Stimulated activated CD4-positive, alpha-beta T cell treated with anti-CD3 and anti-CD28 coated beads, Interleukin-12 subunit alpha, Interleukin-12 subunit beta, amount 100 ng/mL, for 24 hours (primary cell): ENCODE data around the gene ATP8A1.
"Not testable (repeated sequence)": the region's sequence is repeated elsewhere in the genome, so short reads cannot be mapped to it uniquely, and the experiment has no call there.

Source experiments
- DNase-seq, 2 experiments: peaks; one replicate each; pipeline ENCODE4 v3.0.0-alpha.2; 2020; ENCODE audit warnings: low read depth in 2 of 2

ATP8A1 gene

DNA sequence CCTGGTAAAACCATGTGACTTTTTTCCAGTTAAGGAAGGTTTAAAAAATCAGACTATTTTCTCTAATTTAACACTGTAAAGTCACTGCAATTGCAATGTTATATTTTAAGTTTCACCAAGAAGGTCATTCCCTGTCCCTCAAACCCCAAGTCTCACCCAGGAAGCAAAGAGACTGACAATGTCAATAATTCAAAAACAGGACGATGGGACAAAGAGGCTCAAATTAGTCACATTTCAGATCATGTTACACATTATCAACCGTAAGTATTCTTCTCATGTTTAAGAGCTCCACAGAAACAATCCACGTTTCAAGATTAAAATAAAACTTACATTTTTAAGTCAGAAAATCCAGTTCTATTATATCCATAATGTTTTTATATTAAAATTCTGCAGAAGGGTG lies 246.5 kb downstream of the ATP8A1 start:
- no peak for DNase-seq

DNA sequence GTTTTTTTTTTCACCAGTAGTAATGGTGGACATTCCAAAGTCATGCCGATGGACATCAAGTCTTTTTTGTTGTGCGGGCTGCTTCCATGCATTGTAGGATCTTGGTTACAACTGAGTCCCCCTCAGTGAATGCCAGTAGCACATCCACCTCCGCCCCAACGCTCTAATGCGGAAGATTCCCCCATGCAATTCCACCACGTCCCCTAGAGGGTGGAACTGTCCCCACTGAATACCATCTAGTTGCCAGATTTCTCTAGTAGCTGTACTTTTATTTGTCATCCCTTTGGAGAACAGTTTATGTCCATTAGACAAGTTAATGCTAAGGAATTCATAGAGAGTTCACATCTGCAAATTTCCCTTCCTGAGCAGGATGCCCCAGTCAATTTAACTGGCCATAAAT lies 252.9 kb downstream of the ATP8A1 start:
- DNase-seq: no peak

GRCh38 chr4:42401171-42401570 lies 255.7 kb downstream of the ATP8A1 start:
- DNase-seq: no peak

DNA sequence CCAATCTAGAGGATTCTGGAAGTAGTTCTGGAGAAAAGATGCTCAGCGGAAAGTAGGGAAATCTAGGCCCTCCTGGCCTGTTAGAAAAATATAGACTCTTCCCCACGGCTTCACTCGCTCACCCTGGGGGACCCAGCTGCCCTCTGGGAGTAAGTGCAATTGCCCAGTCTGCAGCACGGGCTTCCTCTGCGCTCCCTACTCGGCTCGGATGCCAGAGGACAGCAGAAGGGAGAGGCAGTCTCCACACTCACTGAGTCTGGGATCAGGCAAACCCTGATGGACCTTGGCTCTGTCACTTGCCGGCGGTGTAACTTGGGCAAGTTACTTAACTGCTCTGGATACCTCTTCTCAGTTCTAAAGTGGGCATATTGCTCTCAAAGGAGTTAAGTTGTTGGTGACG lies 257.5 kb downstream of the ATP8A1 start:
- no peak for DNase-seq

GRCh38 chr4:42398871-42399331 lies 258.0 kb downstream of the ATP8A1 start:
- no peak for DNase-seq

DNA sequence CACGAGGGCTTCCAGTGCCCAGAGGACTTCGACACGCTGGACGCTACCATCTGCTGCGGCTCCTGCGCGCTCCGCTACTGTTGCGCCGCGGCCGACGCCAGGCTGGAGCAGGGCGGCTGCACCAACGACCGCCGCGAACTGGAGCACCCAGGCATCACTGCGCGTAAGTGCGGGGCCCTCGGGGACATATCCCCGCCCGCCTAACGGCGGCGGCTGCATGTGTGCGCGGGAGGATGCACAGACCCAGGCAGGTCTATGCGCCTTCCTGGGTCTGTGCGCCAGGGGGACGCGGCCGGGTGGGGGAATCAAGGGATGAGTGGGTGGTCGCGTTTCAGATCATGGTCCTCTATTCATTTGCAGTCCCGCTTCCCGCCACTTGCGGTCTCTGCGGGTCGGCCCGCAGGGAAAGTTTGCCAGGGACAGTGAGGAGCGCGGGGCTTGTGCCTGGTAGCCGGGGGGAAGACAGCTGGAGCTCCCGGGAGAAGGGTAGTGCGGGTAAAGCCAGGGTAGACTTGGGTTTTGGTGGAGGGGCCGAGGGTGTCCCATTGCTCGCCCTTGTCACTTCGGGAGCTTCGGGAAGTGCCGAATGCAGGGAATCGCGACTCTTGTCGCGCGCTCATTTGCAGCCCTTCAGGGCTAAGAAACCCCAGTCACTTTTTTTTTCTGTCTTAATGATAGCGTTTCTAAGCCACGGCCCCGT lies 258.6 kb downstream of the ATP8A1 start:
- no peak for DNase-seq

DNA sequence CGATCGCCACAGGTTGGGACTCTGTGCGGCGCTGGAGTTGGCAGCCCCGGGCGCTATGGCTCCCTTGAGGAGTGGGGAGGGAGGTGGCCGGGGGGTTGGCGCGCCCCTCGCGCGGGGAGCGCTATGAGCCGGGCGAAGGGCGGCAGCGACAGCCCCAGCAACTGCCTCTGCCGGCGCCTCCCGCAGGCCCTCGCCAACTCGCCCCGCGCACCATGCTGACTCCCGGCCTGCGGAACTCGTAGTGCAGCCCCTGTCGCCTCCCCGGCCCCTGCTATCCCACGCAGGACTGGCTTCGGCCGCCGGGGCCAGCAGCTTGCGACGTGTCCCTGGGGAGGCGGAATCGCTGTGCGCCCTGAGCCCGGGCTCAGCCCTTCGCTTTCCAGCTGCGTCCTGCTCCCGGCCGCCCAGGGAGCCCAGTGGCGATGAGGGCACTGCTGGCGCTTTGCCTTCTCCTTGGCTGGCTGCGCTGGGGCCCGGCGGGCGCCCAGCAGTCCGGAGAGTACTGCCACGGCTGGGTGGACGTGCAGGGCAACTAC lies 259.2 kb downstream of the ATP8A1 start:
- DNase-seq: no peak

DNA sequence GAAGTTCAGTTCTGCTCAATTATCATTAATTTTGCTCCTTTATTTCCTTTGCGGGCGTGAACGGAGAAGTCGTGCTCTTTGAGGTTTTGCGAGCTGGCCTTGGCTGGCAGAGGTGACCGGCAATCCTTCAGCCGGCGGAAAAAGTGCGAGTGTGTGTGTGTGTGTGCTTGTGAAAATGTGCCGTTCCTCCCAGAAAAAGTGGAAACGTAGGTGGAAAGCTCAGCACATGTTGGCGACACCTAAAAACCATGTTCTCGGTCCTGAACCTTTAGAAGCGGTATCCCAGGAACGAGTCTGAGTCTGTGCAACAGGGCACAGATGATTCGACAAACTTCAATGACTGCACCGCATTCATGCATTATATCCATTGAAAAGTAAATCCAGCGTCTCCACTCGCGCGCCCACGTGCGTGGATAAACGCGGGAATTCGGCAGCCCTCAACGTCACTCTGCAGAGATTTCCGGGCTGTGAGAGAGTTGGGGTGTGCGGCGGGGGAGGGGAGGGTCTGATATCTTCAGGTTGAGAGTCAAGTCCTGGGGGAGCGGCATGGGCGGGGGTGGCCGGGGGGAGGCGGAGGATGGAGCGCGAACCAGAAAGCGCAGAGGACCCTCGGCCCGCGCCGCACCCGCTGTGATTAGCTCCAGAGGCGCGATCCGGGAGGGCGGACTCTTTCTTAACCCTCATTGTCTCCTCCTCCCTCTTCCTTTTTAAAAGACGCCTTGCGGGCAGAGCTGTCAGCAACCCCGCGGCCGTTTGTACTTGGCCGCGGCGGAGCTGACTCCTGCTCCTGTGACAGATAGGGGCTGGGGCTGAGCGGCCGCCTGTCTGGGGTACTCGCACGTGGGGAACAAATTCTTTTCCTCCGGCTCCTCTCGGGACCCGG lies 259.9 kb downstream of the ATP8A1 start, which contains the start of gene SHISA3:
Gene SHISA3 (plus strand): TSS at position 737 of the 883 bp plus-strand sequence. CDS start 569 bp downstream, outside the sequence.
- no peak for DNase-seq

DNA sequence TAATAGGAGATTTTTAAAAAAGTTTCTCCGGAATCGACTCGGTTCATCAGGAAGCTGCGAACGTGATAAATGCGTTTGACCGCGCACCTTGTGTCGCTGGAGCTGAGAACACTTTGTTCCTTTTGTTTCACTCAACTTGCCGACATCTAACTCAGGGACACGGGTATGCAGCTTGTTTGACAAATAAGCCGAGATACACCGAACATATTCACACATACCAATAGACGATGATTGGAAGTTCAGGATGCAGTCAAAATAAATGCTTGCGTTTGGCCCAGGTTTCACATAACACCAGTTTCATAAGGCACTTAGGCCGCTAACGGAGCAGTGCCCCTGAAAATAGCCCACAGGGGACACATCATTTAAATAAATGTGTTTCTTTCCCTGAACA lies 260.5 kb downstream of the ATP8A1 start:
- DNase-seq: no peak

DNA sequence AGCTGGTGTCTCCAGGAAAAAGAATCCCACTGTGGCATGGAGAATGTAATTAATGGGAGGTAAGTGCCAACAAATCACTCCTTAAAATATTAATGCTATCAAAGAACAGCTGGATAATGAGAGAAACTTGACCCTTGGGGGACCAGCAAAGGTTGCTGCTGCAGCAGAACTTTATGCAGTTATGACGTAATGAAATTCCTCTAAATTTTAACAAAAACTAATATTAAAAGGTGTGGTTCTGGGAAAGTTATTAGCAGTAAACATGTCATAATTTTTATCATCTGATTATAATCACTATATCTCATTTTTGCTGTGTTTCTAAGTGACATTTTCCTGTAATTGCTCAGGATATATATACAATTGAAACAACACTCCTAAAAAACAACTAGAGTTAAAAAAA lies 261.3 kb downstream of the ATP8A1 start:
- no peak for DNase-seq

DNA sequence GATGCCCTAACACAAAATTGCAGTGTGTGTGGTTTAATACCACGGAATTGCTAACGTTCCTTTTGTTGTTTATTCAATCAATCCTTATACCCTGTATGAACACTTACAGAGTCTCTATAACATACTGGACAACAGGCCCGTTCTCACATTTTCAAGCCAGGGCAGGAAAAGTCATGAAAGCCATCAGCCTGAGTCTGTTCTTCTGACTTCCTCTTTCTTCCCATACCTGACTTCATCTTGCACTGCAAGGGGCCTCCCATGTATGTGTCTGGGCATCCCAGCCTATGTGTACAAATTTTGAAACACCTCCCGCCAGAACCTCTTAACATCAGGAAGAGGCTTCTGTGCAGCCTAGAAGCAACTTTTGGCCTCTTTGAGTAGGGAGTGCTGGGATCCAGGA lies 264.5 kb downstream of the ATP8A1 start:
- no peak for DNase-seq

DNA sequence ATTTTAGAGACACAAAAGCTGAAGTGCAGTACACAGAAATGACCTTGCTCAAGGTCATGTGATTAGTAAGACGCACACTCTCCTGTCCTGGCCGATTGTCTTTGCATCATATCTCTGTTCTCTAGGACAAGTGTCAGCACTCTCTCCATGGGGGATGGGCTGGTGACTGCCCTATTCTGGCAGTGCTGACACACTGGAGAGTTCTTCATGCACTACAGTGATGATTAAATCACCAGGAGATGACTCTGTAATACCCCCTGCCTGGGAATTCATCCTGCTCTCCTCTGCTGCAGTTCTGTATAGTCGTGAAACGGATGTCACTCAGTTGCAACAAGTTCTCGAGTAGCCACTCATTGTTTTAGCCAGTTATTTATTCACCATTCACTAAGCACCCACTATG lies 264.9 kb downstream of the ATP8A1 start:
- no peak for DNase-seq

- no peak for DNase-seq
Measured at GRCh38 chr4:42391355-42391664, 265.6 kb downstream of the ATP8A1 start.

GRCh38 chr4:42390622-42391354 lies 266.1 kb downstream of the ATP8A1 start:
- DNase-seq: no peak

GRCh38 chr4:42385516-42385915 lies 271.4 kb downstream of the ATP8A1 start:
- DNase-seq: no peak

DNA sequence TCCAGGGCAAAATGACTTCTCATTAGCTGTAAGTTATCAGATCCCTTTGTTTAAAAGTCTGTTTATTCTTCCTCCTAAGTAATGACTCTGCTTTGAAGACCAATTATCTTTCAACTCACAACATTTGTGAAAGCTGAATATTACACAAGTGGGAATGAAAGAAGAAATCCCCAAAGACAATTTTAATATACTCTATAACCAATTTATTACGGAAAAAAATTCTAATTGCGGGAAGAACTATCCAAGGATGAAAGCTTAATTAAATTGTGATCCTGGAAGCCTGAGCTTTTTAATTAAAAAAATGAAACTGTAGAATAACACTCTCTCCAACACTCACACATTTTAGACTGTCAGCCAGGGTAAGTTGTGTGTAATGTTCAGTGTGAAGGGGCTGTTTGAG lies 275.2 kb downstream of the ATP8A1 start:
- DNase-seq: no peak

- no peak for DNase-seq
Measured at GRCh38 chr4:42377497-42377896, 279.4 kb downstream of the ATP8A1 start.

DNA sequence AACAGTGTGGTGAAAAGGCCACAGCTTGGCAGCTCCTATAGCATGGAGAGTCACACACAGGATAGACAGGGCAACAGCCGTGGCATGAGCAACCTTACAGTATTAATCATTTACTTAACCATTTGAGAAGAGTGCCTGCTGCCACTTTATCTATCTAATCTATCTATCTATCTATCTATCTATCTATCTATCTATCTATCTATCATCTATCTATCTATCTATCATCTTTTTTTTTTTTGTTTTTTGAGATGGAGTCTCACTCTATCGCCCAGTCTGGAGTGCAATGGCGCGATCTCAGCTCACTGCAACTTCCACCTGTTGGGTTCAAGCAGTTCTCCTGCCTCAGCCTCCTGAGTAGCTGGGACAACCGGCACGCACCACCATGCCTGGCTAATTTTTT lies 284.6 kb downstream of the ATP8A1 start:
- DNase-seq: not testable (repeated sequence)

- no peak for DNase-seq
Measured at GRCh38 chr4:42371305-42372252, 285.3 kb downstream of the ATP8A1 start.

DNA sequence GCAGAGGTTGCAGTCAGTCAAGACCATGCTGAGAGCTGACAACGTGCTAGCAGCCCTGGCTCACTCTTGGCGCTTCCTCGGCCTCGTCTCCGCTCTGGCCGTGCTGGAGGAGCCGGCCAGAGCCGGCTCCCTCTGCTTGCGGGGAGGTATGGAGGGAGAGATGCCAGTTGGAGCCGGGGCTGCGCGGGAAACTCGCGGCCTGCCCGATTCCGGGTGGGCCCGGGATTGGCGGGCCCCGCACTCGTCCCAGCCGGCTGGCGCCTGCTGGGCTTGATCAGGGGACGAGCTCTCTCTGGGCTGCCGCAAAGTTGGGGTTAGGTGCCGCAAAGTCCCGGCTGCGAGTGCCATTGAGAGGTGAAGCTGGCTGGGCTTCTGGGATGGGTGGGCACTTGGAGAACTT lies 287.4 kb downstream of the ATP8A1 start:
- no peak for DNase-seq

- no peak for DNase-seq
Measured at GRCh38 chr4:42366959-42367358, 289.9 kb downstream of the ATP8A1 start.
